ENCODE results near the gene NXPE3.
"Not testable (repeated sequence)": the region's sequence is repeated elsewhere in the genome, so short reads cannot be mapped to it uniquely, and the experiment has no call there.

The NXPE3 gene

GRCh38 chr3:101779047-101779821, at the start of gene NXPE3:
NXPE3 (plus strand) TSS chr3:101779211; CDS start chr3:101785597, 6,386 bp downstream.
- H3K4me3 Mint-ChIP-seq: peak within 1 kb of the TSS; percentile 97
- peaks cover 36% of the 10 kb centered on the region for H3K4me1 Mint-ChIP-seq (ENCODE audit: low read depth)
- peaks cover 19% of the 10 kb centered on the region for H3K36me3 Mint-ChIP-seq (ENCODE audit: low read depth)
- no peaks in the 10 kb centered on the region for H3K9me3 Mint-ChIP-seq
- H3K27me3 Mint-ChIP-seq (ENCODE audit: low read depth): no peaks in the 10 kb centered on the region
- peak within 1 kb of the TSS; percentile 93 for H3K27ac Mint-ChIP-seq
- peak; percentile 91 for DNase-seq (ENCODE audit: low spot score)

DNA sequence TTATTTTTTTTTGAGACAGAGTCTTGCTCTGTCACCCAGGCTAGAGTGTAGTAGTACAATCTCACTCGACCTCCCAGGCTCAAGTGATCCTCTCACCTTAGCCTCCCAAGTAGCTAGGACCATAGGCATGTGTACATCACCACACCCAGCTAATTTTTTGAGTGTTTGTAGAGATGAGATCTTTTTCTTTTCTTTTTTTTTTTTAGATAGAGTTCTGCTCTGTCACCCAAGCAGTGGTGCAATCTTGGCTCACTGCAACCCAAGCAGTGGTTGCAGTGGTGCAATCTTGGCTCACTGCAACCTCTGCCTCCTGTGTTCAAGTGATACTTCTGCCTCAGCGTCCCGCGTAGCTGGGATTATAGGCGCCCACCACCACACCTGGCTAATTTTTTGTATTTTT, 49.4 kb upstream of the NXPE3 start:
- Mint-ChIP-seq H3K4me3 (no peak overlapping the region), H3K9me3 (no peaks in the 10 kb centered on the region), H3K27ac (no peak overlapping the region), H3K27me3 (ENCODE audit: low read depth) (no peaks in the 10 kb centered on the region), H3K36me3 (ENCODE audit: low read depth) (peaks cover 53% of the 10 kb centered on the region), H3K4me1 (ENCODE audit: low read depth) (peaks cover 17% of the 10 kb centered on the region)
- no peak for DNase-seq (ENCODE audit: low spot score)

DNA sequence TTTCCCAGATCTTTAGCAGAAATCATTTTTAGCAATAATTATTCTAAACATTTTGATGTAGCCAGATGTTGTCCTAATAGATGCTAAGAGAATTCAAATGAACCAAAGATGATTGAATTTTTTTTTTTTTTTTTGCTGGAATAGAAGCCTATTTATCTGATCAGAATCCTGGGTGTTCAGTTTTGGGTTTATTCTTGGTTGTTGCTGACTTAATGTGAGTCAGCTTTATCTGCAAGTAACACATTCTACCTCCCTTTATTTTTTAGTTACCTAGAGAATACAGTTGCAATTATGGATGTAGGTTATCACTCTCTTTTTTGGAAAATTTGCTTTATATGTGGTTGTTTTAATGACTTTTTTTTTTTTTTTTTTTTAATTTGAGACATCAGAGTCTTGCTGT, 48.2 kb upstream of the NXPE3 start:
- Mint-ChIP-seq H3K27ac (no peak overlapping the region), H3K9me3 (no peaks in the 10 kb centered on the region), H3K27me3 (ENCODE audit: low read depth) (no peaks in the 10 kb centered on the region), H3K36me3 (ENCODE audit: low read depth) (peaks cover 66% of the 10 kb centered on the region), H3K4me3 (no peak overlapping the region), H3K4me1 (ENCODE audit: low read depth) (peaks cover 16% of the 10 kb centered on the region)
- no peak for DNase-seq (ENCODE audit: low spot score)

DNA sequence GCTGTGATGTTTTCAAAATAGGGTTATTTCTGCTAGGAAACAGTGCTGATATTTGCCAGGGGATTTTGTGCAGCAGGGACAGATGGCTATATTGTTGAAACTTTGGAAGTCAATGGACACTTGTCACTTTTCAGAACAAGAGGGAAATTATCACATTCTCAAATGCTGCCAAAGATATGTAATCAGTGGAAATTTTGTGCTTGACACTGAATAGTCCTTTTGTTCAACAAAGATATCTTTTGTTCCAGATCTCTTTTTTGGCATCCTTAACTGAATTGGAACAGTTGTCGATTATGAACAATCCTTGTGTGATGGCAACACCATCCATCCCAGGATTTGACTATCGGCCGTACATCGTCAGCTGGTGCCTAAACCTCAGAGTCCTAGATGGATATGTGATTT, 46.8 kb upstream of the NXPE3 start:
- Mint-ChIP-seq H3K4me1 (ENCODE audit: low read depth) (peaks cover 6% of the 10 kb centered on the region), H3K27me3 (ENCODE audit: low read depth) (no peaks in the 10 kb centered on the region), H3K9me3 (peaks cover 4% of the 10 kb centered on the region), H3K27ac (no peak overlapping the region), H3K4me3 (no peak overlapping the region), H3K36me3 (ENCODE audit: low read depth) (peaks cover 77% of the 10 kb centered on the region)
- no peak for DNase-seq (ENCODE audit: low spot score)

- no peak for DNase-seq (ENCODE audit: low spot score)
- Mint-ChIP-seq H3K27ac (no peak overlapping the region), H3K9me3 (peaks cover 10% of the 10 kb centered on the region), H3K27me3 (ENCODE audit: low read depth) (no peaks in the 10 kb centered on the region), H3K4me1 (ENCODE audit: low read depth) (peaks cover 4% of the 10 kb centered on the region), H3K4me3 (no peak overlapping the region), H3K36me3 (ENCODE audit: low read depth) (peaks cover 78% of the 10 kb centered on the region)
Observed at GRCh38 chr3:101735833-101736232, 43.2 kb upstream of the NXPE3 start.

DNA sequence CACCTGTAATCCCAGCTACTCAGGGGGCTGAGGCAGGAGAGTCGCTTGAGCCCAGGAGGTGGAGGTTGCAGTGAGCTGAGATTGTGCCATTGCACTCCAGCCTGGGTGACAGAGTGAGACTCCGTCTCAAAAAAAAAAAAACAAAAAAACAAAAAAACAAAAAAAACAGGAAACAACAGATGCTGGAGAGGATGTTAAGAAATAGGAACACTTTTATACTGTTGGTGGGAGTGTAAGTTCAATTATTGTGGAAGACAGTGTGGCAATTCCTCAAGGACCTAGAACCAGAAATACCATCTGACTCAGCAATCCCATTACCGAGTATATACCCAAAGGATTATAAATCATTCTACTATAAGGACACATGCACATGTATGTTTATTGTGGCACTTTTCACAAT, 37.1 kb upstream of the NXPE3 start:
- H3K27ac Mint-ChIP-seq; H3K4me1 Mint-ChIP-seq (ENCODE audit: low read depth); H3K4me3 Mint-ChIP-seq; DNase-seq (ENCODE audit: low spot score); H3K27me3 Mint-ChIP-seq (ENCODE audit: low read depth); H3K9me3 Mint-ChIP-seq: not testable (repeated sequence)
- H3K36me3 Mint-ChIP-seq (ENCODE audit: low read depth): peaks cover 52% of the 10 kb centered on the region

DNA sequence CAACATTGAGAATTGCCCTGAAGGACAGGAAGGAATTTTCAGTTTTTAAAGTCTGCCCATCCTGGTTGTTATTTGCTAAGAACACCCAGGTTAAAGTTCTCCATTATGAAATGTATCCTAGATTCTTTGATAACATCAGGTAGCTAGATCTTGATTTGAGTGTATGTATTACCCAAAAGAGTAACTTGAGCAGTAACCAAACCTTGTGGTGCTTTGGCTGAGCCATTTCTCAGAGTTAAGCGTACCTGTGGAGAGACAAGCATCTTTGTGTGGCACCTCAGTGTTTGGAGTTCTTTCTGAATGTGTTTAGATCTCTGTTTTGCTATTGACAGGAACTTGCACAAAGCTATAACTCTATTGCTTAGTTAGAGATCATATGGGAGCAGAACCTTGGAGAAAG, 34.2 kb upstream of the NXPE3 start:
- no peak for DNase-seq (ENCODE audit: low spot score)
- Mint-ChIP-seq H3K27me3 (ENCODE audit: low read depth) (no peaks in the 10 kb centered on the region), H3K27ac (peak overlapping the region; percentile 23), H3K4me1 (ENCODE audit: low read depth) (peaks cover 8% of the 10 kb centered on the region), H3K4me3 (no peak overlapping the region), H3K36me3 (ENCODE audit: low read depth) (peaks cover 43% of the 10 kb centered on the region), H3K9me3 (peaks cover 3% of the 10 kb centered on the region)

DNA sequence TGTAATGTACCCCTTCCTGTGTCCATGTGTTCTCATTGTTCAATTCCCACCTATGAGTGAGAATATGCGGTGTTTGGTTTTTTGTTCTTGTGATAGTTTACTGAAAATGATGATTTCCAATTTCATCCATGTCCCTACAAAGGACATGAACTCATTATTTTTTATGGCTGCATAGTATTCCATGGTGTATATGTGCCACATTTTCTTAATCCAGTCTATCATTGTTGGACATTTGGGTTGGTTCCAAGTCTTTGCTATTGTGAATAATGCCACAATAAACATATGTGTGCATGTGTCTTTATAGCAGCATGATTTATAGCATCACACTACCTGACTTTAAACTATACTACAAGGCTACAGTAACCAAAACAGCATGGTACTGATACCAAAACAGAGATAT, 33.1 kb upstream of the NXPE3 start:
- peaks cover 42% of the 10 kb centered on the region for H3K36me3 Mint-ChIP-seq (ENCODE audit: low read depth)
- not testable (repeated sequence) for H3K27me3 Mint-ChIP-seq (ENCODE audit: low read depth); H3K4me3 Mint-ChIP-seq; H3K9me3 Mint-ChIP-seq; H3K27ac Mint-ChIP-seq; DNase-seq (ENCODE audit: low spot score); H3K4me1 Mint-ChIP-seq (ENCODE audit: low read depth)

- H3K4me1 Mint-ChIP-seq (ENCODE audit: low read depth); H3K4me3 Mint-ChIP-seq; DNase-seq (ENCODE audit: low spot score); H3K27ac Mint-ChIP-seq; H3K27me3 Mint-ChIP-seq (ENCODE audit: low read depth); H3K9me3 Mint-ChIP-seq: not testable (repeated sequence)
- peaks cover 58% of the 10 kb centered on the region for H3K36me3 Mint-ChIP-seq (ENCODE audit: low read depth)
Observed at GRCh38 chr3:101753386-101754113, 25.5 kb upstream of the NXPE3 start.

DNA sequence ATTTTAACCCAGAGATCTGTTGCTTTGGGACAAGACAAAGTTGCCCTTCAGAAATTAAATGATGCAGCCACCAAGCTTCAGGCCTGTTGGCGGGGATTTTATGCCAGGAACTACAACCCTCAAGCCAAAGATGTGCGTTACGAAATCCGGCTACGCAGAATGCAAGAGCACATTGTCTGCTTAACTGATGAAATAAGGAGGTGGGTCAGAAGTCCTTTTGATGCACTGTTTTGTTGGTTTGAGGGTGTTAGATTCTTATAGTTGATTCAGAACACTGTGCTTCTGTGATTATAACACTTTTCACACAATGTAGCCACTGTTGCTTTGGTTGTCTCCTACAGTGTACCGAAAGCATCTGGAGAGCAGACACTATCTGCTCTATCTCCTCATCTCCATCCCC, 20.8 kb upstream of the NXPE3 start:
- Mint-ChIP-seq H3K4me3 (no peak overlapping the region), H3K27me3 (ENCODE audit: low read depth) (no peaks in the 10 kb centered on the region), H3K9me3 (no peaks in the 10 kb centered on the region), H3K27ac (no peak overlapping the region), H3K4me1 (ENCODE audit: low read depth) (peaks cover 18% of the 10 kb centered on the region), H3K36me3 (ENCODE audit: low read depth) (peaks cover 61% of the 10 kb centered on the region)
- no peak for DNase-seq (ENCODE audit: low spot score)

DNA sequence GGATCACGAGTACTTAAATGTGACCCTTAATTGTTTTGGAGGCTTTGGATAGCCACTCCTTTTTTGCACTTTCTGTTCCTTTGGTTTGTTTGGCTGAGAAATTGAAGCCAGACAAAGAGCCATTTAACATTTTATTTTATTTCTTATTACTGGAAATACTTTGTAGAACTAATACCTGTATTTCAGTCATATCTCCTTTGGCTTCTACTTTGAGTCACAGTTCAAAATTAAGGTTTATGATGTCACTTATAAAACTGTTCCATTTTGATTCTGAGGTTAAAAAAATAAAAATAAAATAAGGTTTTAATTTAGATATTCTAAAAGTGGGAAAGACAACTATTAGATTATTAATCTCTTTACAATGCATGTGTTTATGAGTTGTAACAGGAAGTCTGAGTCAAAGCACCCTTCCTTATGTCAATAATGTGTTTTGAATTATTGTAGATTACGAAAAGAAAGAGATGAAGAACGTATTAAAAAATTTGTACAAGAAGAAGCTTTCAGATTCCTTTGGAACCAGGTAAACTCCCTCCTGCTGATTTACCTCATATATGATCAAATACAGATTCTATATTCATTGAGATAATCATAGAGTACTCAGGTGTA, 16.9 kb upstream of the NXPE3 start:
- Mint-ChIP-seq H3K4me1 (ENCODE audit: low read depth) (peaks cover 16% of the 10 kb centered on the region), H3K9me3 (no peaks in the 10 kb centered on the region), H3K27me3 (ENCODE audit: low read depth) (no peaks in the 10 kb centered on the region), H3K36me3 (ENCODE audit: low read depth) (peaks cover 52% of the 10 kb centered on the region), H3K4me3 (no peak overlapping the region), H3K27ac (no peak overlapping the region)
- DNase-seq (ENCODE audit: low spot score): no peak

- not testable (repeated sequence) for H3K27me3 Mint-ChIP-seq (ENCODE audit: low read depth); DNase-seq (ENCODE audit: low spot score); H3K36me3 Mint-ChIP-seq (ENCODE audit: low read depth); H3K9me3 Mint-ChIP-seq
- Mint-ChIP-seq H3K27ac (peak overlapping the region; percentile 41), H3K4me3 (peak overlapping the region; percentile 97), H3K4me1 (ENCODE audit: low read depth) (peaks cover 29% of the 10 kb centered on the region)
Observed at GRCh38 chr3:101777745-101778281, 1.2 kb upstream of the NXPE3 start.

- no peak for DNase-seq (ENCODE audit: low spot score)
- peak overlapping the region; percentile 97 for H3K4me3 Mint-ChIP-seq
- no peaks in the 10 kb centered on the region for H3K9me3 Mint-ChIP-seq
- peaks cover 29% of the 10 kb centered on the region for H3K4me1 Mint-ChIP-seq (ENCODE audit: low read depth)
- H3K27me3 Mint-ChIP-seq (ENCODE audit: low read depth): no peaks in the 10 kb centered on the region
- peaks cover 11% of the 10 kb centered on the region for H3K36me3 Mint-ChIP-seq (ENCODE audit: low read depth)
- peak overlapping the region; percentile 93 for H3K27ac Mint-ChIP-seq
Observed at GRCh38 chr3:101778385-101779046, 495 bp upstream of the NXPE3 start.

Data from T-helper 2 cell treated with Interferon-gamma antibody and Interleukin-4, amounts not matched to agents 5 μg/mL and 100 μg/mL, for 36 hours (primary cell).